Activated T-cell treated with anti-CD3 and anti-CD28 coated beads for 1 hour (primary cell): ENCODE data around the gene GRB2.
"Not testable (repeated sequence)": the region's sequence is repeated elsewhere in the genome, so short reads cannot be mapped to it uniquely, and the experiment has no call there.

Source experiments
- DNase-seq: peaks from one replicate; pipeline ENCODE4 v3.0.0-alpha.2; 2020; ENCODE audit warnings: low read depth

GRB2 gene

GRCh38 chr17:75350029-75350428 lies 55.4 kb downstream of the GRB2 start:
- DNase-seq = no peak

GRCh38 chr17:75349589-75349988 lies 55.9 kb downstream of the GRB2 start:
- DNase-seq = no peak

- DNase-seq = no peak
Measured at GRCh38 chr17:75348386-75349012, 57.0 kb downstream of the GRB2 start.

DNA sequence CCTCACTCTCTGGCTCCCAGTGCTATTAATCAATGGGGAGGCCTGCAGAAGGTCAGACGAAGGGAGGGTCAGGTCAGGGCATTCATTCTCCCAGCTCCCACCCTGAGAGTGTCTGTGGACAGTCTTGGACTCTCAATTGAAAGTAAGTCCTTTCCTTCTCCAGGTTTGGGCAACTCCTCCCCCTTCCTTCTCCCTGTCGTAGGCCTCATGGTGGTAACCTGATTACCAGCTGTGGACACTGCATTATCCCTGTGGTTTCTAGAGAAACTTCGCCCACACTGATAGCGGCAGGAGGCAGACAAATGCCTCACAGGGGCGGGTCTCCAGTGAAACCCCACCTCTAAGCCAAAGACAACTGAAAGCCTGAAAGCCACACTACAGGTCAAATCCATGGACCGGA lies 58.6 kb downstream of the GRB2 start:
- no peak for DNase-seq

GRCh38 chr17:75346368-75346767 lies 59.1 kb downstream of the GRB2 start:
- not testable (repeated sequence) for DNase-seq

DNA sequence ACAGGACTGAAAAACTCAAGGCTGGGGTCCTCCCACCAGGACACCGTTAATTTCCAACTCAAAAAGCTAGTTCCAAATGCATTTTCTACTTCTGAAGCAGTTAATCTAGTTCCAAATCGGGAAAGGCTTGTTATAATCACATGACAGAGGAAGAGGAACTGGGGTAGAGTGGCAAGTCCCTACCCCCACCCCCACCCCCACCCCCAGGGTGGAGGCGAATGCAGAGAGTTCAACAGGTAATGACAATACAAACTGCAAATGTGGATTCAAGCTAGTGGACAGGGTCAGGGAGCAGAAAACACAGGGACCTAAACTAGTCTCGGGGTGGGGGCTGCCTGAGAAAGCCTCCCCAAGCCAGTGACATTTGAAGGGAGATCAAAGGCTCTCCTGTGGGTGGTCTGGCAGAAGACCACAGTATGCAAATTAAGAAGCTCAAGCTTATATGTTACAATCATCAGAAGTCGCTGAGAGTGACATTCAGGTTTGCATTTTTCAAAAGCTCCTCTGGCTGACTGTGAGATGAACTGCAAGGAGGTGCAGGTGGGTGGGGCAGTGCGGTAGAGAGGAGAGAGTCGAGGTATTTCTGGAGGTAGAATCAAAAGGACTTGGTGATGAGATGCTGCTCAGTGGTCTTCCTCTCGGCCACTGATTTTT lies 59.8 kb downstream of the GRB2 start:
- DNase-seq = peak; percentile 21

- no peak for DNase-seq
Measured at GRCh38 chr17:75344666-75345065, 60.8 kb downstream of the GRB2 start.

DNA sequence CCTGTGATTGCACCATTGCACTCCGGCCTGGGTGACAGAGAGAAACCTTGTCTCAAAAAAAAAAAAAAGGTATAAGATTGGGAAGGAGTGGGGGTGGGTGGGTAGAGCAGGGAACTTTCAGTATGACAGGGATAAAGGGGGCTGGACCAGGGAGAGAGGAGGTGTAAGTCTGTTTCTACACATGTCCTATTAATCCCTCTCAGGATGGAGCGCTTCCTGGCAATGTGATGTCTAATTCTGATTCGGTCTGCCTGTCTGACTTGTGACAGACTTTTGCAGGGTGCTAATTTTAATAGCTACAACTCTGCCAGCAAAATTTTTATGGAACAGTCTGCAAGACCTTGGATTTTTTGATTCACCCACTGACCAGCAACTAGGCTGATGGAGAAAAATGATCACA lies 62.5 kb downstream of the GRB2 start:
- no peak for DNase-seq

- DNase-seq = no peak
Measured at GRCh38 chr17:75341784-75342486, 63.5 kb downstream of the GRB2 start.

GRCh38 chr17:75340631-75341030 lies 64.8 kb downstream of the GRB2 start:
- DNase-seq = no peak

DNA sequence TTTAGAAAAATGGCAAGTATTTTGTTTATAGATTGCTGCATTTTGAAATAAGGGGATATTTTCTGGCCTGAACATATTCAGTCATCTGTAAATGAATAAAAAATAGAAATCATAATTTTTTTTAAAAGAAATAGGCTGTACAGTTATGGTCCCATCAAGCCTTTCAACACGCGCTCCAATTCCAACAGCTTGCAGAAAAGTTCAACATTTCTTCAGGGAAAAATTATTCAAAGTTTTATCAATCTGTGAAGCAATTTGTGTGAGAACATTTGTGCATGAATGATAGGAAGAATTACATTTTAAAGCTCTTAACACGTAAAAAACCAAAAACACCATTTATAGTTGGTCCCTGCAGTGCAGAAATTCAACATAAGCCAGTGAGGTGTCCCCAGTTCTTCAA lies 65.5 kb downstream of the GRB2 start:
- DNase-seq = no peak

DNA sequence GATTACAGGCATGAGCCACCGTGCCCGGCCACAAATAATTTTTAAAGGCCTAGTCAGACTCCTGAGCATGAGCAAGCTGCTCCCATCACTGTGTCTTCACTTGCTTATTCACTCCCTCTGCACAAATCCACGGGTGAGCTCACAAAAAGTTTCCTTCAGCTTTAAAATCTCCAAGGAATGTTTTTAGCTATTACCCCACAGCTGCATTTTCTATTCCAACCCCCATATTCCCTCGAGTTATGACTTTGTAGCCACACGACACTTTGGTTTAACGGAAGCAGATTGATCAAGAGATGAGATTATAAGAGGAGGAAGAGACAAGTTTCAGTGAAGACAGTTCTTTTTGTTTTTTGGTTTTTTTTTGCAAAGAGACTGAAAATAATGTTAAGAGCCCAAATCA lies 67.1 kb downstream of the GRB2 start:
- no peak for DNase-seq

DNA sequence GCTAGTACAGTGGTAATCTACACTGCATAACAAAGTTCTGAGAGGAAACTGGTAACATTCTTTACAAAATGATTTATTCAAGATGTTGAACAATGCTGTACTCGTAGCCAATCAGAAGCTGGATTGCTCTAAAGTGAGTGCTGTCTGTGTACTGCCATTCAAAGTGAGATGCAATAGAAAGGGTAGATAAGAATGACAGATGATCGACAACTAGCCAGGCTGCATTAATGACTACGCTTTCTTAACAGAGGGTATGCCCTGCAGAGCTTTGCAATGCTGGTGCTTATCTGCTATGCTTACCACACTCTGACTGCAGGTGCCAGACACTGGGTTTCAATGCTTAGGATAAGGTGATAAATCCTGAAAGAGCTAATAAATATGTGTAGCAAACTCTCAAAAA lies 70.2 kb downstream of the GRB2 start:
- DNase-seq = no peak

- DNase-seq = no peak
Measured at GRCh38 chr17:75334723-75335122, 70.8 kb downstream of the GRB2 start.

- no peak for DNase-seq
Measured at GRCh38 chr17:75331671-75332070, 73.8 kb downstream of the GRB2 start.

- DNase-seq = no peak
Measured at GRCh38 chr17:75327757-75328156, 77.7 kb downstream of the GRB2 start.

DNA sequence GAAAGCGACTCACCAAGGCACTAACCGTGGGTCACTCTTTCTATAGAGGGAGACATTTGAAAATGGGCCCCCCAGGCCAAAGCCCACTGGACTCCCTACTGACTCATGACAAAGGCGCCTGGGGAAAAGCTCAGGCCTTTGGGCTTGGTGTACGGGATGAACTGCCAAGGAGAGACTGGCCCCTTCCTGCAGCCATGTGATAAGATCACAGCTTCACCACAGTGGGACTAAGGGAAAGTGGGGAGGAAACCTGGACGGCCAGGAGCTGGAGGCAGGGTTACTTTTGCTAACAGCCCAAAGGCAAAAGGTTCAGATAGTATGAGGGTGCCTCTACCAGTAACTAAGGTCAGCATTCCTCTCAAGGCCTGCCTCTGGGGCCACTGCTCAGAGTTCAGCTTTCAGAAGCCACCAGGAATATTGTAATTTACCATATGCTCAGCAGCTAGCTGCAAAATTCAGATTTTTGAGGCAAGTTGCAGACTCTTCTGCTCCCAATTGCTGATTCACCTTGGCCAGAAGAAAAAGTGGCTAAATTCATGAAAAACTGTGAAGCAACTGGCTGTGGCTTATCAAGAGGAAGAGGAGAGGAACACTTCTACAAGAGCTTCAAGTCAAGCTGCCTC lies 79.1 kb downstream of the GRB2 start:
- DNase-seq = no peak

DNA sequence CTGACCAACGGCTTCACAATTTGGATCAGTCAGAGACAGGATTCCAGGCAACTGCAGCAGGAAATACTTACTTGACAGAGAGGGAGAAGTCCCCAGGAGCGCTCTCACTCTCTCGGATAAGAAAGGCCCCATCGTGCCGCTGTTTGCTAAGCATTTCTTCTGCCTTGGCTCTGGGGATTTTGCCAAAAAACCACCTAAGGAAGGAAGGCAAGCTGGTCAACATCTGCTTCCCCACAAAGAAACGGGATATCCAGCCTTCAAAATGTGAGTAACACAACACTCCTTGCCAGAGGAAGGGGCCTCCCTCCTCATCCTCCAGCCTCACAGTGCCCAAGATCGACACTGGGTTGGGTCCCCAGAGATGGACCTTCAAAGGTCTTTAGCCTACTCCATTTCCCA lies 79.7 kb downstream of the GRB2 start:
- no peak for DNase-seq

- DNase-seq = no peak
Measured at GRCh38 chr17:75325348-75325747, 80.1 kb downstream of the GRB2 start.

- DNase-seq = no peak
Measured at GRCh38 chr17:75321506-75321905, 84.0 kb downstream of the GRB2 start.

DNA sequence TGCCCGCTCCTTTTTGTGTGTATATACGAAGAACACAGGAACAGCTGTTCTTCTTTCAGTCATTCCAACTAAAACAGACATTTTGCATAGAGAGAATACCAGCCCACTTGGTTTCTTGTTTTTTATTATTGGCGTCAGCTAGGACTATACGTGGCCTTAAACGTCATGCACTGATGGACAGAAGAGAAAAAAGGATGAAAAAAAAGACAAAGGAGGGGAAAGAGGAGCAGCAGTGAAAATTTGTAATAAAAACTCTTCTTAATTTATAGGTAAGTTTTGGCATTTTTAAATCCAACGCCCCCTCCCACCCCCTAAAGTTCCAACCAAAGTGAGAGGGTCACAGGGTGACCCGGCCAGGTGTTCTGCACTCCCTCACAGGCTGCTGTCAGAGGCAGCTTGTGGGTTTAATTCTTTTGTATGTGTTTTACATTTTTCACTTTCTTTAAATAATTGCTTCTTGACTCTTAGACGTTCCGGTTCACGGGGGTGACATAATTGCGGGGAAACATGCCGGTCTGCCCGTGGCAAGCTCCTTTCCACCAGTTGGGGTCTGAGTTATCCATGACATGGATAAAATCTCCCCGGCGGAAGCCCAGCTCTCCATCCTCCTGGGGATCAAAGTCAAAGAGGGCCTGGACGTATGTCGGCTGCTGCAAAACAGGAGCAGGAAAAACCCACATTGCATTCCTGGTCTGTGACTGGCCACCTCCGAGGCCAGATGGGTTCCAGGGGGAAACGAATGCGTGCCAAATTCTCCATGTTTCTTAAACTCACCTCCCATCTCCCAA lies 85.4 kb downstream of the GRB2 start:
- DNase-seq = no peak

DNA sequence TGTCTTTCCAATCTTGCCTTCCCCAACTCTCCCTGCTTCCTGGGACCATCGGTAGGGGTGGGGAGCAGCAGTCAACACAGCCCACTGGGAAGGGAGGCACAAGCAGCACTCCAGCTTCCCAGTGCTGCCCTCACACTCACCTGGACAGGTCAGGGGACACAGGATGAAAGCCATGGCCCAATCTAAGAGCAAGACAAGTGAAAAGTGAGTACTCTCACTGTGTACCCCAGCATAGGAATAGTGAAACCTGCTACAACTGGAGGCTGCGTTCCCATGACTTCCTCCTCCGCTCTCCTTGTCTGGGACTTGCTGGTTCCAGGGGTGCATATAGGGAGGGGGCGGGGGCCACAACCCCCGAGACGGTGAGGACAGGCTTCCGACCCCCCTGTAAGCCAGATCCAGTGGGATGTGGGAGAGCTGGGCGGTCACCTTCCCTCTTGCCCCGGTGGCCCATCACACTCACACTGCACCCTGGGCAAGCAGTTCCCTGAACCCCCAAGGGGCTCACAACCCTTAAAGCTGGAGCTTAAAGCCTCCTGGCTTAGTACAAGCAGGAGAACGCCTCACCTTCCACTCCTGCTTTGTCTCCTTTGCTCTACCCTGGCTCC lies 86.8 kb downstream of the GRB2 start:
- no peak for DNase-seq
